ENCODE measurements around the gene PRSS1.

DNA sequence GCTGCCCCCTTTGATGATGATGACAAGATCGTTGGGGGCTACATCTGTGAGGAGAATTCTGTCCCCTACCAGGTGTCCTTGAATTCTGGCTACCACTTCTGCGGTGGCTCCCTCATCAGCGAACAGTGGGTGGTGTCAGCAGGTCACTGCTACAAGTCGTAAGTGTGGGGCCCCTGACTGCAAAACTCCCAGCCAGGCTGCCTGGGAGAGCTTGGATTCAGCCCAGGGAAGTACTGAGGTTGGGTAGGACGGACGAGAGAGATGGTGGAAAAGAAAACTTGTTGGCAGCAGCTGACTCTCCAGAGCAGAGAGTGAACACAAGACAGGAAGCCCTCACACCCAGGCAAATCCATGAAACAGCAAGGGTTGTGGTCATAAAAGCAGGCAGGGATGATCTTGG is 22.8 kb downstream of the PRSS1 start:
- TF ChIP-seq CTCF (IDR thresholded peaks at IDR 0.05) = no peak
- TF ChIP-seq EZH2 (IDR thresholded peaks at IDR 0.05; ENCODE audit: borderline replicate concordance, insufficient read depth, low read depth, low read length, poor library complexity, severe bottlenecking) = no peak

Measured in B cell (primary cell).